Fibroblast of pulmonary artery (primary cell): ENCODE results near the gene GSX2.

ENCODE experiments used
- DNase-seq: peaks from one replicate; pipeline ENCODE4 v3.0.0-alpha.2; 2010; ENCODE audit warnings: low read depth
- H3K4me3 ChIP-seq: replicated peaks from 2 replicates; pipeline ENCODE4 v1.5.1; 2011; ENCODE audit warnings: low read depth, mild to moderate bottlenecking, control low read depth, low read length, moderate library complexity
- CTCF ChIP-seq: IDR thresholded peaks from 2 replicates; pipeline ENCODE4 v1.5.1; 2011; ENCODE audit warnings: mild to moderate bottlenecking, control low read depth, low read length, inconsistent platforms; ENCODE audit errors: missing control alignments

The GSX2 gene

GRCh38 chr4:54095110-54095825, 4.7 kb upstream of the GSX2 start:
- no peak overlapping the region for H3K4me3 ChIP-seq
- DNase-seq, result no peak
- no peak for TF ChIP-seq CTCF

GRCh38 chr4:54096295-54096962, 3.5 kb upstream of the GSX2 start:
- H3K4me3 ChIP-seq, result no peak overlapping the region
- DNase-seq, result no peak
- no peak for TF ChIP-seq CTCF

- no peak for DNase-seq
- no peak overlapping the region for H3K4me3 ChIP-seq
- TF ChIP-seq CTCF, result no peak
These were observed 2.8 kb upstream of the GSX2 start for GRCh38 chr4:54097152-54097551.

GRCh38 chr4:54098375-54098774, 1.6 kb upstream of the GSX2 start:
- no peak overlapping the region for H3K4me3 ChIP-seq
- no peak for DNase-seq
- no peak for TF ChIP-seq CTCF

- no peak for DNase-seq
- H3K4me3 ChIP-seq, result peak overlapping the region; percentile 48
- no peak for TF ChIP-seq CTCF
These were observed 646 bp upstream of the GSX2 start for GRCh38 chr4:54099287-54099747.

GRCh38 chr4:54100595-54101189, 729 bp downstream of the GSX2 start:
- no peak for DNase-seq
- TF ChIP-seq CTCF, result no peak
- peak overlapping the region; percentile 48 for H3K4me3 ChIP-seq
